GM11168 (cell line): ENCODE data around the gene FAM89A.

Experiments used
- in situ Hi-C: fragments of 300-500 bp; cut with MboI; formaldehyde crosslinking; loops from one replicate; pipeline ENCODE4 v1.12.0; 2022; ENCODE audit warnings: low sequenced_read_pairs; ENCODE audit not compliant: unreplicated experiment

Gene FAM89A

GRCh38 chr1:230972855-230973271, 67.2 kb downstream of the FAM89A start:
- in situ Hi-C loops: no loop called here

DNA sequence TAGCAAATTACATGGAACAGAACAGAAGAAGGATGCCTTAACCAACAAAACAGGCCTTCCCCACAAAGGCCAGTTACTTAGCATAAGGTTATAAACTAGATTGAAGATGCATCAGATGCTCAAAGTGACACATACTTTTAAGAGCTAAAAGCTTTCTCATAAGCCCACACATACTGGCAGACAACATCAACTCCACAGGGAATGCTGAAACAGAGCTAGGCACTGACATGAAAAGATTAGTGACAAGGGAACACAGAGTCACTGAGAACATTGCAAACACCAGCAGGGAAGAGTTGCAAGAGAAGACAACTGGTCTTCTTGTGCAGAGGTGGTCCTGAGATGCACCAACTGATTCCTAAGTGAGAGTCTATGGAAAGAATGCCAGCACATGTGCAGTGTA, 68.3 kb downstream of the FAM89A start:
- in situ Hi-C loops: no loop called here

GRCh38 chr1:230970432-230970831, 69.6 kb downstream of the FAM89A start:
- in situ Hi-C loops: no loop called here
